SK-N-MC (cell line): ENCODE data around the gene MPG.

Experiments
- DNase-seq: peaks from one replicate; pipeline ENCODE4 v3.0.0-alpha.2; 2011; ENCODE audit warnings: low read depth, low spot score
- H3K27ac ChIP-seq: fragments of 200-600 bp; sonication (generic); 2 replicates; pipeline ENCODE4 v1.5.1; 2016; ENCODE audit warnings: mixed run types
- H3K36me3 ChIP-seq: fragments of 200-600 bp; sonication (generic); 2 replicates; pipeline ENCODE4 v1.6.1; 2017; ENCODE audit warnings: antibody characterized with exemption, low read length, mixed read lengths; ENCODE audit not compliant: insufficient read depth
- H3K4me3 ChIP-seq: fragments of 200-600 bp; sonication (generic); 2 replicates; pipeline ENCODE4 v1.5.1; 2016
- H3K9ac ChIP-seq: fragments of 200-600 bp; sonication (generic); 2 replicates; pipeline ENCODE4 v1.8.0; 2017; ENCODE audit warnings: mixed run types, mixed read lengths; ENCODE audit not compliant: insufficient read length
- H3K9me3 ChIP-seq: fragments of 200-600 bp; sonication (generic); 2 replicates; pipeline ENCODE4 v1.6.1; 2017; ENCODE audit warnings: low read depth, mild to moderate bottlenecking, antibody characterized with exemption, low read length, moderate library complexity, mixed read lengths
- EZH2 ChIP-seq: fragments of 200-600 bp; sonication (generic); IDR thresholded peaks from one replicate; pipeline ENCODE4 v1.6.1; 2017; ENCODE audit warnings: antibody characterized with exemption
- FOXP2 ChIP-seq: optimal IDR thresholded peaks from 2 replicates; pipeline ENCODE3; 2011; ENCODE audit warnings: mild to moderate bottlenecking, moderate library complexity; ENCODE audit not compliant: insufficient read depth; ENCODE audit errors: extremely low read length, control extremely low read depth
- POLR2AphosphoS5 ChIP-seq: IDR thresholded peaks from 2 replicates; pipeline ENCODE4 v1.6.1; 2012; ENCODE audit warnings: mild to moderate bottlenecking, low read depth, low read length, borderline replicate concordance

MPG gene

DNA sequence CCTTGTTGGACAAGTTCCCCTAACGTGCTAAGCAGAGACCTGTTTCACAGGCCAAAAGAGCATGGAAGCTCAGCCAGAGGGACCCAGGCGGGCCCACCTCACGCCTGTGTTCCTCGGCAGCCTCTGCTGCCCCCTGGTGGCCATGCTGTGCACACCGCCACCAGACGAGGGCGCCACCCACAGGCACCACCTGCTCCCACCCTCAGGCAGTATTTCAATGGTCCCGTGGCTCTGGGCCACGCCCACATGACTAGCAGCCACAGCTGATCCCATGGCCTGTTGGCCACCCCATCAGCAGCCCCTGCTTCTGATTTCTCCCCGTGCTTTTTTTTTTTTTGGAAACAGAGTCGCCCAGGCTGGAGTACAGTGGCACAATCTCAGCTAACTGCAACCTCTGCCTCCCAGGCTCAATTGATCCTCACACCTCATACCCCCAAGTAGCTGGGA, 18.9 kb downstream of the MPG start:
- Histone ChIP-seq H3K36me3 (peaks cover 4% of the 10 kb centered on the region; the same call in 1 of the 2 replicates), H3K4me3 (no peak overlapping the region), H3K9ac (no peak overlapping the region), H3K27ac (no peak overlapping the region), H3K9me3 (no peaks in the 10 kb centered on the region)
- DNase-seq, result no peak
- no peak for TF ChIP-seq POLR2AphosphoS5
- TF ChIP-seq EZH2, result no peak
- TF ChIP-seq FOXP2, result peak; percentile 58

DNA sequence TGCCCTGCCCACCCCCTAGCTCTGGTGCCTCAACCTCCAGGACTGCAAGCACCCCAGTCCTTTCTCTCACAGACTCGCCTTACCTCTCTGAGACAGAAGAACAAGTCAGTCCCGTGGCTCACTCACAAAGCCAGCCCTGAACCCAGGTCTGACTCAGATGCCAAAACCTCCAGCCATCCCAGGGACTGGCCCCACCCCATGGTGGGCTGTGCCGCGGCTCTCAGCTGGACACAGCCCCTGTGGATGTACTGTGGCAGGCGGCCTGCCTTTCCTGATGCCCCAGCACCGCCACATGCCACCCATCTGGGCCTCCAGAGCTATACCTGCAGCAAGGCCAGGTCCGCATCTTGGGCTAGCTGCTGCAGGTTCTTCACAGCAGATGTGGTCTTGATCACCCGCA, 19.8 kb downstream of the MPG start:
- Histone ChIP-seq H3K27ac (no peak overlapping the region), H3K4me3 (no peak overlapping the region), H3K9ac (no peak overlapping the region), H3K36me3 (peaks cover 2% of the 10 kb centered on the region; the same call in 1 of the 2 replicates), H3K9me3 (no peaks in the 10 kb centered on the region)
- TF ChIP-seq FOXP2, result no peak
- TF ChIP-seq EZH2, result no peak
- DNase-seq, result no peak

DNA sequence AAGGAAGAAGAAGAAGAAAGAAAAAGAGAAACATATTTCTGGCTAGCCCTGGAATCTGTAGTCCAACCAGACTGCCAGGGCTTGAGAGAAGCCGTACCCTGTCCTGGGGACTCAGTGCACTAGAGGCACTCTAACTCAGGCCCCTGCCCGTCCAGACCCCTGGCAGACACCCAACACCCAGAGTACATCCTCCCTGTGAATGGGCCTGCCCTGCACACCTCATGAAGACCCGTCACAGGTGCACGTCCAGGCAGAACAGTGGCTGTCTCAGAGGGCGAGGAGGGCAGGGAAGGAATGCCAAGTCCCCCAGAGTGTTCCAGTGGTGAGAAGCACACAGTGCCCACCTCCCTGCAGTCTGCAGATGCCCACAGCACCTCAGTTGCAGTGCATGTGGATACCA, 23.0 kb downstream of the MPG start:
- Histone ChIP-seq H3K9me3 (no peaks in the 10 kb centered on the region), H3K9ac (no peak overlapping the region), H3K36me3 (peaks cover 7% of the 10 kb centered on the region; the same call in 1 of the 2 replicates), H3K27ac (no peak overlapping the region), H3K4me3 (no peak overlapping the region)
- TF ChIP-seq FOXP2 (no peak), EZH2 (no peak), POLR2AphosphoS5 (no peak)
- DNase-seq, result no peak

DNA sequence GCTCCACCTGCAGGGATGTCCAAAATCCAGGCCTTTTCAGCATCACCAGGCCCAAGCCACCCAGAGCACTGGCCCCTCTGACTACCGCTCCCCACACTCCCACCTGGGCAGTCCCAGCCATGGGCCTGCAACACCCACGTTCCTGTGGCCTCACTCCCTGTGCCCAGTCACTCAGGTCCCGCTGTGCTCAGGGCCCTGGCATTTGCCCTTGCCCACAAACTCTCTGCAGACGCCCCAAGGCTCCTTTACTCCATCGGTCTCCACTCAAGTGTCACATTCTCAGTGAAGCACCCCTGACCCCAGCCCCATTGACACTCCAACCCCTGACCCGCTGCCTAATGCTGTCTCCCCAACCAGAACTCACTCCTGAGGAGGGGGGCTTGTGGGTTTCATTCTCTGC, 23.6 kb downstream of the MPG start:
- Histone ChIP-seq H3K36me3 (peaks cover 7% of the 10 kb centered on the region; the same call in 1 of the 2 replicates), H3K9ac (no peak overlapping the region), H3K4me3 (no peak overlapping the region), H3K27ac (no peak overlapping the region), H3K9me3 (no peaks in the 10 kb centered on the region)
- TF ChIP-seq EZH2, result no peak
- no peak for TF ChIP-seq FOXP2
- TF ChIP-seq POLR2AphosphoS5, result no peak
- DNase-seq, result no peak

GRCh38 chr16:102060-102855, 24.2 kb downstream of the MPG start:
- no peak for DNase-seq

DNA sequence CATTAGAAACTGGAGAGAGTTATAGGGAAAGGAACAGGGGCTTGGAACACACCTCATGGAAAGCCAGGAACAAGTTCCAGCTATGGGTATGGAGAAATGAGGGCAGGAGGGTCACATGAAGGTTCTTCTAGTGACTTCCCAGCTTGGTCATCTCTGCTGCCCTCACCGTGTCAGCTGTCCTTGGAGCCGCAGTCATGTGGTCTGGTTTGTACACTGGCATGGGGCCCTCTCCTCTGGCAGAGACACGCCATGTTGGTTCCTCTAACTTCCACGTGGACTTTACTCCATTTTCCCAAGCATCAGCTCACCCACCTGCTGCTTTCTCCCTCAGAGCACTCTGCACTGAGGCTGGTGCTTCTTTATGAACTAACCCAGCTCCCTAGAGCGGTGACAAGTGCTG, 26.3 kb downstream of the MPG start:
- Histone ChIP-seq H3K27ac (no peak overlapping the region), H3K4me3 (no peak overlapping the region), H3K36me3 (peaks cover 7% of the 10 kb centered on the region; the same call in 1 of the 2 replicates), H3K9ac (no peak overlapping the region), H3K9me3 (no peaks in the 10 kb centered on the region)
- no peak for DNase-seq
- TF ChIP-seq POLR2AphosphoS5, result no peak
- no peak for TF ChIP-seq EZH2
- no peak for TF ChIP-seq FOXP2

More at GRCh38 chr16:102060-102855, 24.2 kb downstream of the MPG start:
- Histone ChIP-seq H3K36me3 (peaks cover 7% of the 10 kb centered on the region; the same call in 1 of the 2 replicates), H3K4me3 (no peak overlapping the region), H3K9ac (no peak overlapping the region), H3K27ac (no peak overlapping the region), H3K9me3 (no peaks in the 10 kb centered on the region)
- TF ChIP-seq FOXP2 (no peak), EZH2 (no peak), POLR2AphosphoS5 (no peak)

DNA sequence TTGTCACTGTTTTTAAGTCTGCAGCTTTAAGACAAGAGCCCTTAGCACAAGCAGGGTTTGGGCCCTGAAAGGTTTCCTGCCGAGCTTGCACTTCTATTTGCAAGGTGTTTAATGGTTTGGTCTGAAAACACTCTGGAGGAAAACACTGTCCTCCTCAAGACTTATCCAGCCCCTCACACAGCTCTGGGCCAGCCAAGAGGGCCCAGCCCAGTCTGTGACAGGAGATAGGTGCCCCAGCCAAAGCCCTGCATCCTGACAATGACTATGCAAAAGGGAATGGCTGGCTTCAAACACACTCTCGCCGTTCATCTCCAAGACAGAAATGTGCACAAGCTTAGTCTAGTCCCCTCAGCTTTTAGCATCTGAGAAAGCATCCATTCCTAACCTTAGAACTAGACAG, 26.9 kb downstream of the MPG start:
- H3K9me3 ChIP-seq, result no peaks in the 10 kb centered on the region
- H3K36me3 ChIP-seq, result peaks cover 7% of the 10 kb centered on the region; the same call in 1 of the 2 replicates
- DNase-seq, result no peak
- no peak overlapping the region for H3K4me3 ChIP-seq
- no peak overlapping the region for H3K9ac ChIP-seq
- TF ChIP-seq EZH2 (no peak), POLR2AphosphoS5 (no peak), FOXP2 (no peak)
- no peak overlapping the region for H3K27ac ChIP-seq

- Histone ChIP-seq H3K27ac (no peak overlapping the region), H3K4me3 (no peak overlapping the region), H3K9me3 (no peaks in the 10 kb centered on the region), H3K36me3 (peaks cover 7% of the 10 kb centered on the region; the same call in 1 of the 2 replicates), H3K9ac (no peak overlapping the region)
- TF ChIP-seq POLR2AphosphoS5 (no peak), EZH2 (no peak), FOXP2 (no peak)
- DNase-seq, result no peak
Measured at GRCh38 chr16:105521-105920, 27.5 kb downstream of the MPG start.
